ENCODE results near the gene NMUR1.

NMUR1 gene

DNA sequence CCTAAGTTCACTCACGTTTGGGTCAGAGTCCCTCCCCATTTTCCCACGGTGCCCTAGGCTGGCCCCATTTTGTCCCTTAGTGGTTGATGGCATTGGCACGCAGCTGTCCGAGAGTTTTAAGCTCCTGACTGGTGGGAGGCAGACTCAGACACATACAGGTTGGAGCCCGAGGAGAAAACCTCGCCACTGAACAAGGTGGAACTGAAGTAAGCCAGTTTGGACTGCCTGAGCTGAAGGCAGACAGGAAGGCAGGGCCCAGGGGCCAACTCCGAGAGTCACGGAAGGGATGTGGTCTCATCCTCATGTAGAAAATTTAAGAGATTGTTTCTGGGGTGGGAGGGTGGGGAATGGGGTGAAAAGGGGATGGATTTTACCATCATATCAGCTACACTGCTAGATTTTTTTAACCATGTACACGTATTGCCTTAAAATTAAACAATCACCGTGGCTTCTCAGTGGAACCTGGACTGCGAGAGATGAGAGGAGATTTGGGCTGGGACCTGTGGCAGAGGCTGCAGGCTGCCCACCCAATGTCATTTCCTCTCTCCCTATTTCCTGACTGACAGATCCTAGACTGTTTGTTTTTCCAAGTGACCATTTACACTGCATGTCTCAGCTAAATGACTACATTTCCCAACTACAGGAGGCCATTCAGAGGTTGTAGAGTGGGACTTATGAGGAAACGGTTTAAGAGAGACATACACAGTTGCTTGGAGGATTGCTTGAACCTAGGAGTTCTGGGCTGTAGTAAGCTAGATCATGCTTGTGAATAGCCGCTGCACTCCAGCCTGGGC lies 19.4 kb upstream of the NMUR1 start:
- no peaks in the 10 kb centered on the region for H3K4me1 ChIP-seq (ENCODE audit: insufficient read depth, low read length)
- H3K9me3 ChIP-seq (ENCODE audit: insufficient read depth, low read depth, low read length), result peaks cover 16% of the 10 kb centered on the region
- H3K9ac ChIP-seq (ENCODE audit: low read depth, low read length), result no peak overlapping the region
- WGBS, result 86% methylated on average over 13 of the region's 13 CpGs
- no peaks in the 10 kb centered on the region for H3K36me3 ChIP-seq (ENCODE audit: insufficient read depth, low read length)
- no peaks in the 10 kb centered on the region for H3K27me3 ChIP-seq (ENCODE audit: insufficient read depth, low read length)
- no peak overlapping the region for H3K4me3 ChIP-seq (ENCODE audit: low read length)
- H3K27ac ChIP-seq (ENCODE audit: low read depth, low read length), result no peak overlapping the region

DNA sequence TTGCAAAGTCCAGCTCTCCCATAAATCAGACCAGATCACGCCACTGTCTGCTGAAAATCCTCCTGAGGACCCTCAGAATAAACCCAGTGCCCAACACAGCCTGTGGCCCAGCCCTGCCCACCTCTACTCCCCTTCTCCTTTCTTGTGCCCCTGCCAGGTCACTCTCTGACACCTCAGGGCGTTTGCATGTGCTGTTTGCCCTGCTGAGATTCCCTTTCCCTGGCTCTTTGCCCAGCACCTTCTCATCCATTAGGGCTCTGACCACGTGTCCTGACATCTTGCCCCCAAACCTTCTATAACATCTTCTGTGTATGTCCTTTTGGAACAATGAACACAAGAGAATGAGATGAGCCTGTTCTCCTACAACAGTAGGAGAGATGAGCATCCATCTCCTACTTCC lies 18.5 kb upstream of the NMUR1 start:
- H3K27ac ChIP-seq (ENCODE audit: low read depth, low read length), result no peak overlapping the region
- no peaks in the 10 kb centered on the region for H3K4me1 ChIP-seq (ENCODE audit: insufficient read depth, low read length)
- WGBS, result 66% methylated on average over 3 of the region's 3 CpGs
- H3K9ac ChIP-seq (ENCODE audit: low read depth, low read length), result no peak overlapping the region
- no peaks in the 10 kb centered on the region for H3K27me3 ChIP-seq (ENCODE audit: insufficient read depth, low read length)
- H3K4me3 ChIP-seq (ENCODE audit: low read length), result no peak overlapping the region
- peaks cover 16% of the 10 kb centered on the region for H3K9me3 ChIP-seq (ENCODE audit: insufficient read depth, low read depth, low read length)
- no peaks in the 10 kb centered on the region for H3K36me3 ChIP-seq (ENCODE audit: insufficient read depth, low read length)

DNA sequence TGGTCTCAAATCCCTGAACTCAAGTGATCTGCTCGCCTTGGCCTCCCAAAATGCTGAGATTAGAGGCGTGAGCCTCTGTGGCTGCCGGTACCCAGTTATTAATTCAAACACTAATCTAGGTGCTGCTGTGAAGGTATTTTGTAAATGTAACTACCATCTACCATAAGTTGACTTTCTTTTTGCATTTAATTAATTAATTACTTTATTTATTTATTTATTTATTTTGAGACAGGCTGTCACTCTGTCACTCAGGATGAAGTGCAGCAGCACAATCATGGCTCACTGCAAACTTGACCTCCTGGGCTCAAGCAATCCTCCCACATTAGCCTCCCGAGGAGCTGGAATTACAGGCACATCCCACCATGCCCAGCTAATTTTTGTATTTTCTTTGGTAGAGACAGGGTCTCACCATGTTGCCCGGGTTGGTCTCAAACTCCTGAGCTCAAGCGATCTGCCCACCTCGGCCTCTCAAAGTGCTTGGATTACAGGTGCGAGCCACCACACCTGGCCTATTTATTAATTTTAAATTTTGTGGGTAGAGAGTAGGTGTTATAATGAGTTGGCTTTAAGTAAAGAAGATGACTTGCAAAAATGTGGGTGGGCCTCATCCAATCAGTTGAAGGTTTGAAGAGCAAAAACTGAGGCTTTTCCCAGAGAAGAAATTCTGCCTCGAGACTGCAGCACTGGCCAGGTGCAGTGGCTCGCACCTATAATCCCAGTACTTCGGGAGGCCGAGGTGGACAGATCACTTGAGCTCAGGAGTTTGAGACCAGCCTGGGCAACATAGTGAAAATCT lies 17.3 kb upstream of the NMUR1 start:
- Histone ChIP-seq H3K27ac (ENCODE audit: low read depth, low read length) (no peak overlapping the region), H3K4me3 (ENCODE audit: low read length) (no peak overlapping the region)
- 95% methylated on average over 12 of the region's 12 CpGs for WGBS

DNA sequence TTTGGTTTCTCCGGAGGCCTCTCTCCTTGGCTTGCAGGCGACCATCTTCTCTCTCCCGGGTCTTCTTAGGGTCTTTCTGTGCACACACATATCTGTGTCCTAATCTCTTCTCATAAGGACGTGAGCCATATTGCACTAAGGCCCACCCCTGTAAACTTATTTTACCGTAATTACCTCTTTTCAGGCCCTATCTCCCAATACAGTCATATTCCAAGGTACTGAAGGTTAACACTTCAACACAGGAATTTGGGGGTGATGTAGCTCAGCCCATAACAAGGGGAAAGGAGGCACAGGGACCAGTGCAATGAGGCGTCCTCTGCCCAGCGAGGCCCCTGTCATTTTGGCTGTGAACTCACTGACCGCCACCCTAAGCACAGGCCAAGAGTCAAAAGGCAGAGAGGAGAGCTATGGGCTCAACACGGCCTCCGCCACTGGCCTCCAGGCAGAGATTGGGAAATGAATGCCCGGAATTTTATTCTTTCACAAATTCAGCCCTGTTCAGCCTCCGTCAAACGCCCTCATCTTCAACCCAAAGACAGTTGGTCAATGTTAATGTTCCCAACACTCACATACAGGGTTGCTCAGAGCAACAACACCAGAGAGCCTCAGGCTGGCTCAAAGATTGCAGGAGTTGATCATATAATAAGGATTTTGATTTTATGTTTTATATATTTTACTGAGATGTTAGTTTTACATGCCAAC lies 15.9 kb upstream of the NMUR1 start:
- peaks cover 6% of the 10 kb centered on the region for H3K9me3 ChIP-seq (ENCODE audit: insufficient read depth, low read depth, low read length)
- no peak overlapping the region for H3K27ac ChIP-seq (ENCODE audit: low read depth, low read length)
- no peaks in the 10 kb centered on the region for H3K27me3 ChIP-seq (ENCODE audit: insufficient read depth, low read length)
- no peak overlapping the region for H3K9ac ChIP-seq (ENCODE audit: low read depth, low read length)
- H3K4me1 ChIP-seq (ENCODE audit: insufficient read depth, low read length), result no peaks in the 10 kb centered on the region
- no peaks in the 10 kb centered on the region for H3K36me3 ChIP-seq (ENCODE audit: insufficient read depth, low read length)
- WGBS, result 92% methylated on average over 13 of the region's 13 CpGs
- no peak overlapping the region for H3K4me3 ChIP-seq (ENCODE audit: low read length)

More for the DNA sequence above, 17.3 kb upstream of the NMUR1 start:
- peaks cover 15% of the 10 kb centered on the region for H3K9me3 ChIP-seq (ENCODE audit: insufficient read depth, low read depth, low read length)
- H3K4me1 ChIP-seq (ENCODE audit: insufficient read depth, low read length), result no peaks in the 10 kb centered on the region
- H3K36me3 ChIP-seq (ENCODE audit: insufficient read depth, low read length), result no peaks in the 10 kb centered on the region
- no peaks in the 10 kb centered on the region for H3K27me3 ChIP-seq (ENCODE audit: insufficient read depth, low read length)
- H3K9ac ChIP-seq (ENCODE audit: low read depth, low read length), result no peak overlapping the region

DNA sequence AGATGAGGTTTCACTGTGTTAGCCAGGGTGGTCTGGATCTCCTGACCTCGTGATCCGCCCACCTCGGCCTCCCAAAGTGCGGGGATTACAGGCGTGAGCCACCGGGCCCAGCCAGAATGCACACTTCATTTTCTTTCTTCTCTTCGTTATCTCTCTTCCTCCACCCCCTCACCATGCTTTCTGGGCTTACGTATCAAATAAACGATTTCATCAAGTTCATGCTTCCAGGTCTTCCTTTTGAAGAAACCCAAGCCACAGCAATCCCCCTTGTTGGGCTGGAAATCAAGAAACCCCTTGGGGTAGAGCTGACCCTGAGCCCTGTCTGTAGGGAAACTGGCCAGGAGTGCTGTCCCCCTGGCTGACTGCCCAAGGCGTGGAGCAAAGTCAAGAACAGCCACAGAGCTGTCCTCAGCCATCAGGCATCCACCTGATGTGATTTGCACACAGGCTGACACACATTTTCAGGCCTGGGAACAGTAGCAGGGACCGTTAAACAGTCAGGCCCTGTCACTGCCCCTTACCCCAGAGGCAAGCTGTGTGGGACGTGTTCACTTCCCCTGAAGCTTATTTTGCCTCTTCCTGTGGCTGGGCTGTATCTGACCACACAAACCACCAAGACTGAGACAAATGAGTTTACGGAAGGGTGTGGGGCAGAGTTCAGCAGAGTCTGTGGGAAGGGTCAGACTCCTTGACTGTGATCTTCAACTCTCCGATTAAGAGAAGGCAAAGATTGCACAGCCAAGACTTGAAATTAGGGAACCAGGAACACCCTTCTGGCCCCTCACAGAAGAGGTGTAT lies 15.1 kb upstream of the NMUR1 start:
- Histone ChIP-seq H3K27ac (ENCODE audit: low read depth, low read length) (no peak overlapping the region), H3K4me3 (ENCODE audit: low read length) (no peak overlapping the region), H3K4me1 (ENCODE audit: insufficient read depth, low read length) (no peaks in the 10 kb centered on the region), H3K9ac (ENCODE audit: low read depth, low read length) (no peak overlapping the region), H3K36me3 (ENCODE audit: insufficient read depth, low read length) (no peaks in the 10 kb centered on the region), H3K9me3 (ENCODE audit: insufficient read depth, low read depth, low read length) (peaks cover 6% of the 10 kb centered on the region), H3K27me3 (ENCODE audit: insufficient read depth, low read length) (no peaks in the 10 kb centered on the region)
- 93% methylated on average over 14 of the region's 14 CpGs for WGBS

DNA sequence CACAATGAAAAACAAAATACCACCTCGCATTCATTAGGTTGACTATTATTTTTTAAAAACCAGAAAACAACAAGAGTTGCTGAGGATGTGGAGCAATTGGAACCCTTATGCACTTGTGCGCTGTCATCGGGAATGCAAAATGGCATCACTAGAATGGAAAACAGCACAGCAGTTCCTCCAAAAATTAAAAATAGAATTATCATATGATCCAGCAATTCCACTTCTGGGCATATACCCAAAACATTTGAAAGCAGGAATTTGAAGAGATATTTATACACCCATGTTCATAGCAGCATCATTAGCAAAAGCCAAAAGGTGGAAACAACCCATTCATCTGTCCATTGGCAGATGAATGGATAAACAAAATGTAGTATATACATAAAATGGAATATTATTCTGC lies 11.9 kb upstream of the NMUR1 start:
- Histone ChIP-seq H3K9me3 (ENCODE audit: insufficient read depth, low read depth, low read length) (peaks cover 6% of the 10 kb centered on the region), H3K4me3 (ENCODE audit: low read length) (no peak overlapping the region), H3K27me3 (ENCODE audit: insufficient read depth, low read length) (no peaks in the 10 kb centered on the region), H3K4me1 (ENCODE audit: insufficient read depth, low read length) (no peaks in the 10 kb centered on the region), H3K27ac (ENCODE audit: low read depth, low read length) (no peak overlapping the region), H3K36me3 (ENCODE audit: insufficient read depth, low read length) (no peaks in the 10 kb centered on the region), H3K9ac (ENCODE audit: low read depth, low read length) (no peak overlapping the region)
- WGBS, result 95% methylated on average over 3 of the region's 3 CpGs

DNA sequence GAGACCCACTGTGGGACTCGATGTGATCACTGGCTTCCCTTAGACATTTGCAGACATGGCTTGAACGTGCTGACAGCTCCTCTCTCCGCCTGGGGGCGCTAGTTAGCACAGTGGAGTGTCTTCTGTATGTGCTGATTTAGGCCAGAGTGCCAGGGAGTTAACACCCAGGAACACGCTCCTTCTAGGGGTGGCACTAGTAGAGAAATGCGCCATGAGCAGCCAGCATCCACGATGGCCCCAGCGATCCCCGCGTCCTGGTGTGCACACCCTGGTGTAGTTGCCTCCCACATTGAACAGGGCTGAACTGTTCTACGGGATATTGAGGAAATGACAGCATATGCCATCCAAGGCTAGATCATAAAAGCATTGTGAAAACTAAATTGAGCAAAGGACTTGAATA lies 11.4 kb upstream of the NMUR1 start:
- 67% methylated on average over 11 of the region's 11 CpGs for WGBS
- H3K27ac ChIP-seq (ENCODE audit: low read depth, low read length), result no peak overlapping the region
- H3K27me3 ChIP-seq (ENCODE audit: insufficient read depth, low read length), result no peaks in the 10 kb centered on the region
- no peak overlapping the region for H3K9ac ChIP-seq (ENCODE audit: low read depth, low read length)
- no peak overlapping the region for H3K4me3 ChIP-seq (ENCODE audit: low read length)
- H3K4me1 ChIP-seq (ENCODE audit: insufficient read depth, low read length), result no peaks in the 10 kb centered on the region
- H3K9me3 ChIP-seq (ENCODE audit: insufficient read depth, low read depth, low read length), result peaks cover 6% of the 10 kb centered on the region
- no peaks in the 10 kb centered on the region for H3K36me3 ChIP-seq (ENCODE audit: insufficient read depth, low read length)

DNA sequence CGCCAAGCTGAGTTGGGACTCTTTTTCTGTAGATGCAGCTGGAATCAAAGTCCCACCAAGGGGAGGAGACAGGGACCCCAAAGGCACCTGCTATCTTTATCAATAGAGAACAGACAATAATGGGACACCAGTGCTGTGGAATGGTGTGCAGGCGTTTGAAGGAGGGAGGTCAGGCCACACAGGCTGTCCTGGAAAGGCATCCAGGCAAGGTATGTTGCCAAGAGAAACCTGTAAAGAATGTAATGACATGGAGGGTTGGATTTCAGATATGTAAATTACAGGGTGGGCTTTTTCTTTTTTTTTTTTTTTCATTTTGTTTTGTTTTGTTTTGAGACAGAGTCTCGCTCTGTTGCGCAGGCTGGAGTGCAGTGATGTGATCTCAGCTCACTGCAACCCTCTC lies 9.7 kb upstream of the NMUR1 start:
- Histone ChIP-seq H3K9ac (ENCODE audit: low read depth, low read length) (no peak overlapping the region), H3K36me3 (ENCODE audit: insufficient read depth, low read length) (no peaks in the 10 kb centered on the region), H3K4me1 (ENCODE audit: insufficient read depth, low read length) (no peaks in the 10 kb centered on the region), H3K27ac (ENCODE audit: low read depth, low read length) (no peak overlapping the region), H3K9me3 (ENCODE audit: insufficient read depth, low read depth, low read length) (peaks cover 6% of the 10 kb centered on the region), H3K4me3 (ENCODE audit: low read length) (no peak overlapping the region), H3K27me3 (ENCODE audit: insufficient read depth, low read length) (no peaks in the 10 kb centered on the region)
- 92% methylated on average over 4 of the region's 4 CpGs for WGBS

DNA sequence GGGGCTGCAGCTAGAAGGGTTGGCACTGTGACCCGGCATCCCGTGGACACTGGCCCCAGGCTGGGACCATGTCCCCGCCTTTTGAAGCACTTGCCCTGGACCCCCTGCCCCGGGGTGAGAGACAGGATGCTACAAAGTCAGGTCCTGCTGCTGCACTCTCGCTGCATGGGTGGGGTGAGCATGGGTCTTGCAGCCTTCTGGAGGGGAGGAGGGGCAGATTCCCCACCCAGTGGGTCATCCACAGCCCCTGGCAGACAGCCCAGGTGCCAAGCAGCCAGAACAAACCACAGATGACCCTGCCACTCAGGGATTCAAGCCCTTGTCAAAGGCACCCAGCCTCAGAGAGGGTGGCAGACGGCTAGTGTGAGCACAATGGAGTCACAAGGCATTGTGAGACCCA lies 5.7 kb upstream of the NMUR1 start:
- Histone ChIP-seq H3K27me3 (ENCODE audit: insufficient read depth, low read length) (peaks cover 2% of the 10 kb centered on the region; the same call in 1 of the 2 replicates), H3K4me1 (ENCODE audit: insufficient read depth, low read length) (0 out of 2 replicates have a peak, but pooled peaks cover 3% of the 10 kb centered on the region), H3K36me3 (ENCODE audit: insufficient read depth, low read length) (no peaks in the 10 kb centered on the region), H3K4me3 (ENCODE audit: low read length) (no peak overlapping the region), H3K27ac (ENCODE audit: low read depth, low read length) (no peak overlapping the region), H3K9ac (ENCODE audit: low read depth, low read length) (no peak overlapping the region), H3K9me3 (ENCODE audit: insufficient read depth, low read depth, low read length) (no peaks in the 10 kb centered on the region)
- WGBS, result 89% methylated on average over 6 of the region's 6 CpGs

DNA sequence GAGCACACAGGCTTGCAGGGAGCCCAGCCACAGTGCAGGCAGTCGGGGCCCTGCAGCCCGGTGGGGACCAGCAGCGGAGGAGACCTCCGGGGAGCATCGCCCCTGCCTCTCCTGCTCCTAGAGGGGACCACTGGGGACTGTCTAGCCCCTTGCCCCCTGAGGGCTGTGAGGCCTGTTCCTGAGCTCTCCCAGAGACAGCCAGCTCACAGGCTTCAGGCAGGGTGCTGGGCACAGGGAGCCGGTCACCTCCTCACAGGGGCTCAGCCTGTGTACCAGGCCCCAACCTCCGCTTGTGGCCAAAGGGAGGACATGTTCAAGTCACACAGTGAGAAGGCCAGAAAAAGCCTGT lies 3.5 kb upstream of the NMUR1 start:
- 89% methylated on average over 7 of the region's 7 CpGs for WGBS
- H3K27me3 ChIP-seq (ENCODE audit: insufficient read depth, low read length), result peaks cover 23% of the 10 kb centered on the region
- no peak overlapping the region for H3K4me3 ChIP-seq (ENCODE audit: low read length)
- no peaks in the 10 kb centered on the region for H3K36me3 ChIP-seq (ENCODE audit: insufficient read depth, low read length)
- H3K9me3 ChIP-seq (ENCODE audit: insufficient read depth, low read depth, low read length), result no peaks in the 10 kb centered on the region
- no peak overlapping the region for H3K27ac ChIP-seq (ENCODE audit: low read depth, low read length)
- H3K4me1 ChIP-seq (ENCODE audit: insufficient read depth, low read length), result 0 out of 2 replicates have a peak, but pooled peaks cover 3% of the 10 kb centered on the region
- H3K9ac ChIP-seq (ENCODE audit: low read depth, low read length), result no peak overlapping the region
